ENCODE results near the gene SLC12A4.

The SLC12A4 gene

GRCh38 chr16:67946128-67946569 lies 22.3 kb downstream of the SLC12A4 start:
- no peak for DNase-seq (ENCODE audit: extremely low read depth, insufficient read length)
- H3K27me3 ChIP-seq (replicated peaks; ENCODE audit: control insufficient read depth, insufficient read depth, low read length), result no peaks in the 10 kb centered on the region
- no peak overlapping the region for H3K4me3 ChIP-seq (replicated peaks; ENCODE audit: low read depth, low read length)
- H3K36me3 ChIP-seq (ENCODE audit: control insufficient read depth, insufficient read depth, low read length), result peaks cover 49% of the 10 kb centered on the region
- no peak for TF ChIP-seq CTCF (IDR thresholded peaks at IDR 0.05; ENCODE audit: insufficient read depth, low read length, poor library complexity, severe bottlenecking)

- peaks cover 43% of the 10 kb centered on the region for H3K36me3 ChIP-seq (ENCODE audit: control insufficient read depth, insufficient read depth, low read length)
- TF ChIP-seq CTCF (IDR thresholded peaks at IDR 0.05; ENCODE audit: insufficient read depth, low read length, poor library complexity, severe bottlenecking), result no peak
- no peaks in the 10 kb centered on the region for H3K27me3 ChIP-seq (replicated peaks; ENCODE audit: control insufficient read depth, insufficient read depth, low read length)
- peak; percentile 13 for DNase-seq (ENCODE audit: extremely low read depth, insufficient read length)
- H3K4me3 ChIP-seq (replicated peaks; ENCODE audit: low read depth, low read length), result no peak overlapping the region
Measured at GRCh38 chr16:67945392-67945933, 23.0 kb downstream of the SLC12A4 start.

- H3K36me3 ChIP-seq (ENCODE audit: control insufficient read depth, insufficient read depth, low read length), result peaks cover 43% of the 10 kb centered on the region
- DNase-seq (ENCODE audit: extremely low read depth, insufficient read length), result peak; percentile 21
- no peak for TF ChIP-seq CTCF (IDR thresholded peaks at IDR 0.05; ENCODE audit: insufficient read depth, low read length, poor library complexity, severe bottlenecking)
- H3K27me3 ChIP-seq (replicated peaks; ENCODE audit: control insufficient read depth, insufficient read depth, low read length), result no peaks in the 10 kb centered on the region
- no peak overlapping the region for H3K4me3 ChIP-seq (replicated peaks; ENCODE audit: low read depth, low read length)
Measured at GRCh38 chr16:67944690-67945391, 23.6 kb downstream of the SLC12A4 start.

DNA sequence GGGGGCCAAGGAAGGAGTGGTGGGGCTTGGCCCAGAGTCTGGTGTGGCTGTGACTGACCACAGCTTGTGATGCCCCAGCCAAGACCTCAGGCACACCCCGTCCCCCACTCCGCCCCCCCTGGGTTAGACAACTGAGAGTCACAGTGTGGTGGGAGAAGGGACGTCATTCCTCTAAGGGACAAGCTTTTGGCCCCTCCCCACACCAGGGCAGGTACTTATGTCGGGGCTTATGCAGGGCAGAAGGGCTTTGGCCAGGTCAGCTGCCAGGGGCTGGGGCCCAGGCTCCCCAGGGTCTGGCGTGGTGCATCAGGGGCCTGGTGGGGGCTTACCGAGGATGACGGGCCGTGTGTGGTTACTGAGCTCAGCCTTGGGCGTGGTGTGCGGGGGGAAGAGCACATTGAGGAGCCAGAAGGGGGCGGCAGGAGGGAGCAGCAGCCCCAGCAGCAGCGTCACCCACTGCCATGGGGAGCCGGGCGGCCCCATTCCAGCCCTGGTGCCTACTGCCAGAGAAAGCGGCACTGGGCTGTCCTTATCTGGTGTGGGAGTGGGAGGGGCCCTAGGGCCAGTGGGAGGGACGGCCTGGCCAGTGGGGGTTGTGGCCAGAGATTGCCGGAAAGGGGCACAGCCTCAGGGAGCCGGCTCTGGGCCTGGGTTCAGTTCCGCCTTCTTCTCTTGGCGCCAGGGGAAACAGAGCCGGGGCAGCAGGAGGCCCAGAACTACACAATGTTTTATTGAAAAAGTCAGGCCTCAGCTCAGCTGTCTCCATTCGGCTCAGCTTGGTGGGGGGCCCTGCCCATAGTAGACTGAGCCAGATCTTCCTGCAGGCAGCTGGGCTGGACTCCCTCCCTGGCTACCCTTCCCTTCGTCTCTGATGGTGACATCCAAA lies 24.6 kb downstream of the SLC12A4 start, which contains the start of gene LCAT:
TSS of gene LCAT (minus strand) at position 502 of the 886 bp plus-strand sequence. CDS start at position 483, 19 bp downstream.
- Histone ChIP-seq H3K27me3 (replicated peaks; ENCODE audit: control insufficient read depth, insufficient read depth, low read length) (no peaks in the 10 kb centered on the region), H3K4me3 (replicated peaks; ENCODE audit: low read depth, low read length) (no peak within 1 kb of the TSS), H3K36me3 (ENCODE audit: control insufficient read depth, insufficient read depth, low read length) (peaks cover 48% of the 10 kb centered on the region)
- no peak for TF ChIP-seq CTCF (IDR thresholded peaks at IDR 0.05; ENCODE audit: insufficient read depth, low read length, poor library complexity, severe bottlenecking)
- peak; percentile 10 for DNase-seq (ENCODE audit: extremely low read depth, insufficient read length)

DNA sequence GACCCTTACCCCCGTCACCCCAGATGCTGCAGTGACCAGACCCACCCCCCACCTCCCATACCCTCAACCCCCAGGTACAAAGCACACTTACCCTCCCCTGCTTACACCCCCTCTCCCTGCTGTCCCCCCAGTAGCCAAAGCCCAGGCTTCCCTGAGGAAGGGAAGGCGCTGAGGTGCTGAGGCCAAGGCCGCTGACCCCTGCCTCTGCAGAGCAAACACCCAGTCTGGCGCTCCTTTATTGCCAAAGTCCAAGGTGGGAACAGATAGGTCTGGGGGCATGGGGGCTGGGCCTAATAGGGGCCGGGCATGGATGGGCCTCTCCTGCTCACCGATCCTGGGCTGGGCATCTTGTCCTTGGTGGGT lies 25.2 kb downstream of the SLC12A4 start:
- TF ChIP-seq CTCF (IDR thresholded peaks at IDR 0.05; ENCODE audit: insufficient read depth, low read length, poor library complexity, severe bottlenecking), result no peak
- Histone ChIP-seq H3K4me3 (replicated peaks; ENCODE audit: low read depth, low read length) (no peak overlapping the region), H3K36me3 (ENCODE audit: control insufficient read depth, insufficient read depth, low read length) (peaks cover 43% of the 10 kb centered on the region), H3K27me3 (replicated peaks; ENCODE audit: control insufficient read depth, insufficient read depth, low read length) (no peaks in the 10 kb centered on the region)
- DNase-seq (ENCODE audit: extremely low read depth, insufficient read length), result no peak
